ENCODE results near the gene UQCR10. TPM values are rescaled to one million over a fixed set of nuclear protein-coding genes. Genes with fewer than 3 reads are reported as not detected.

UQCR10 gene
- total and polyA plus RNA-seq, 2 experiments from 2014 or later = 78.0 to 535 TPM

- Histone ChIP-seq H2AFZ (no peak overlapping the region), H3K27me3 (ENCODE audit: insufficient read depth) (no peaks in the 10 kb centered on the region), H3K79me2 (replicated peaks; ENCODE audit: insufficient read depth) (no peaks in the 10 kb centered on the region), H3K4me2 (no peak overlapping the region), H3K36me3 (ENCODE audit: insufficient read depth) (no peaks in the 10 kb centered on the region), H3K27ac (ENCODE audit: low read depth) (no peak overlapping the region), H4K20me1 (replicated peaks; ENCODE audit: insufficient read depth) (no peaks in the 10 kb centered on the region), H3K4me3 (no peak overlapping the region), H3F3A (replicated peaks; ENCODE audit: low read depth) (no peaks in the 10 kb centered on the region), H3K9me2 (ENCODE audit: insufficient read depth) (no peaks in the 10 kb centered on the region), H3K4me1 (ENCODE audit: insufficient read depth) (no peaks in the 10 kb centered on the region)
- peaks cover 7% of the 10 kb centered on the region for H3K27me3 Mint-ChIP-seq (ENCODE audit: insufficient read depth, low read depth, poor library complexity)
- H3K36me3 Mint-ChIP-seq (ENCODE audit: low read depth) = peaks cover 6% of the 10 kb centered on the region; the same call in 1 of the 3 replicates
- peaks cover 5% of the 10 kb centered on the region; the same call in 1 of the 3 replicates for H3K4me1 Mint-ChIP-seq
- ATAC-seq = no peak
- TF ChIP-seq JUNB (IDR thresholded peaks at IDR 0.05; ENCODE audit: unreplicated experiment) = no peak
- TF ChIP-seq POLR2AphosphoS5 (IDR thresholded peaks at IDR 0.05; ENCODE audit: low read depth) = no peak
- no peak overlapping the region for H3K4me3 Mint-ChIP-seq
- DNase-seq (ENCODE audit: low spot score) = no peak
- no peak overlapping the region for H3K27ac Mint-ChIP-seq
- peaks cover 2% of the 10 kb centered on the region; the same call in 1 of the 3 replicates for H3K9me3 Mint-ChIP-seq
Measured at GRCh38 chr22:29742326-29742725, 24.8 kb upstream of the UQCR10 start.

DNA sequence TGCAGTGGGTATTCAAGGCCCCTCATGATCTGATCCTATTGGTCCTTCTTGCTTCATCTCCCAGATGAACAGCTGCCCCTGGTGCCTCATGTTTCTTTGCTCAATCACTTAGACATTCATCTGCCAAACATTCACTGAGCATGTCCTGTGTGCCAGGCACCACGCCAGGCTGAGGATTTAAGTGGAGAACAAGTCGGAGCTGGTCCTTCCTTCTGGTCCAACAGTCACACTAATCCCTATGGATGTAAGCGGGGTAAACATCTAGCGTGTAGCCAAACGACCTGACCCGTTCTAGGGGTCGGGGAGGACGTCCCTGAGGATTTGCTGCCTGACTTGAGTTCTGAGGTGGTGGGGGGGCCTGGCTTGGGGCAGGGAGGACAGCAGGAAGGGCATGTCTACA, 22.3 kb upstream of the UQCR10 start:
- Mint-ChIP-seq H3K4me3 (no peak overlapping the region), H3K36me3 (ENCODE audit: low read depth) (peaks cover 3% of the 10 kb centered on the region; the same call in 1 of the 3 replicates), H3K27me3 (ENCODE audit: insufficient read depth, low read depth, poor library complexity) (peaks cover 7% of the 10 kb centered on the region), H3K4me1 (peaks cover 5% of the 10 kb centered on the region; the same call in 1 of the 3 replicates), H3K9me3 (no peaks in the 10 kb centered on the region; the same call in 1 of the 3 replicates), H3K27ac (no peak overlapping the region; the same call in 1 of the 2 replicates)
- Histone ChIP-seq H3K27me3 (ENCODE audit: insufficient read depth) (no peaks in the 10 kb centered on the region), H3K36me3 (ENCODE audit: insufficient read depth) (no peaks in the 10 kb centered on the region), H2AFZ (no peak overlapping the region), H3F3A (replicated peaks; ENCODE audit: low read depth) (no peaks in the 10 kb centered on the region), H3K27ac (ENCODE audit: low read depth) (no peak overlapping the region), H3K4me3 (no peak overlapping the region), H3K4me1 (ENCODE audit: insufficient read depth) (no peaks in the 10 kb centered on the region), H4K20me1 (replicated peaks; ENCODE audit: insufficient read depth) (no peaks in the 10 kb centered on the region), H3K4me2 (no peak overlapping the region), H3K79me2 (replicated peaks; ENCODE audit: insufficient read depth) (no peaks in the 10 kb centered on the region), H3K9me2 (ENCODE audit: insufficient read depth) (no peaks in the 10 kb centered on the region)
- DNase-seq (ENCODE audit: low spot score) (no peak), ATAC-seq (no peak)
- TF ChIP-seq, protein P1, sequence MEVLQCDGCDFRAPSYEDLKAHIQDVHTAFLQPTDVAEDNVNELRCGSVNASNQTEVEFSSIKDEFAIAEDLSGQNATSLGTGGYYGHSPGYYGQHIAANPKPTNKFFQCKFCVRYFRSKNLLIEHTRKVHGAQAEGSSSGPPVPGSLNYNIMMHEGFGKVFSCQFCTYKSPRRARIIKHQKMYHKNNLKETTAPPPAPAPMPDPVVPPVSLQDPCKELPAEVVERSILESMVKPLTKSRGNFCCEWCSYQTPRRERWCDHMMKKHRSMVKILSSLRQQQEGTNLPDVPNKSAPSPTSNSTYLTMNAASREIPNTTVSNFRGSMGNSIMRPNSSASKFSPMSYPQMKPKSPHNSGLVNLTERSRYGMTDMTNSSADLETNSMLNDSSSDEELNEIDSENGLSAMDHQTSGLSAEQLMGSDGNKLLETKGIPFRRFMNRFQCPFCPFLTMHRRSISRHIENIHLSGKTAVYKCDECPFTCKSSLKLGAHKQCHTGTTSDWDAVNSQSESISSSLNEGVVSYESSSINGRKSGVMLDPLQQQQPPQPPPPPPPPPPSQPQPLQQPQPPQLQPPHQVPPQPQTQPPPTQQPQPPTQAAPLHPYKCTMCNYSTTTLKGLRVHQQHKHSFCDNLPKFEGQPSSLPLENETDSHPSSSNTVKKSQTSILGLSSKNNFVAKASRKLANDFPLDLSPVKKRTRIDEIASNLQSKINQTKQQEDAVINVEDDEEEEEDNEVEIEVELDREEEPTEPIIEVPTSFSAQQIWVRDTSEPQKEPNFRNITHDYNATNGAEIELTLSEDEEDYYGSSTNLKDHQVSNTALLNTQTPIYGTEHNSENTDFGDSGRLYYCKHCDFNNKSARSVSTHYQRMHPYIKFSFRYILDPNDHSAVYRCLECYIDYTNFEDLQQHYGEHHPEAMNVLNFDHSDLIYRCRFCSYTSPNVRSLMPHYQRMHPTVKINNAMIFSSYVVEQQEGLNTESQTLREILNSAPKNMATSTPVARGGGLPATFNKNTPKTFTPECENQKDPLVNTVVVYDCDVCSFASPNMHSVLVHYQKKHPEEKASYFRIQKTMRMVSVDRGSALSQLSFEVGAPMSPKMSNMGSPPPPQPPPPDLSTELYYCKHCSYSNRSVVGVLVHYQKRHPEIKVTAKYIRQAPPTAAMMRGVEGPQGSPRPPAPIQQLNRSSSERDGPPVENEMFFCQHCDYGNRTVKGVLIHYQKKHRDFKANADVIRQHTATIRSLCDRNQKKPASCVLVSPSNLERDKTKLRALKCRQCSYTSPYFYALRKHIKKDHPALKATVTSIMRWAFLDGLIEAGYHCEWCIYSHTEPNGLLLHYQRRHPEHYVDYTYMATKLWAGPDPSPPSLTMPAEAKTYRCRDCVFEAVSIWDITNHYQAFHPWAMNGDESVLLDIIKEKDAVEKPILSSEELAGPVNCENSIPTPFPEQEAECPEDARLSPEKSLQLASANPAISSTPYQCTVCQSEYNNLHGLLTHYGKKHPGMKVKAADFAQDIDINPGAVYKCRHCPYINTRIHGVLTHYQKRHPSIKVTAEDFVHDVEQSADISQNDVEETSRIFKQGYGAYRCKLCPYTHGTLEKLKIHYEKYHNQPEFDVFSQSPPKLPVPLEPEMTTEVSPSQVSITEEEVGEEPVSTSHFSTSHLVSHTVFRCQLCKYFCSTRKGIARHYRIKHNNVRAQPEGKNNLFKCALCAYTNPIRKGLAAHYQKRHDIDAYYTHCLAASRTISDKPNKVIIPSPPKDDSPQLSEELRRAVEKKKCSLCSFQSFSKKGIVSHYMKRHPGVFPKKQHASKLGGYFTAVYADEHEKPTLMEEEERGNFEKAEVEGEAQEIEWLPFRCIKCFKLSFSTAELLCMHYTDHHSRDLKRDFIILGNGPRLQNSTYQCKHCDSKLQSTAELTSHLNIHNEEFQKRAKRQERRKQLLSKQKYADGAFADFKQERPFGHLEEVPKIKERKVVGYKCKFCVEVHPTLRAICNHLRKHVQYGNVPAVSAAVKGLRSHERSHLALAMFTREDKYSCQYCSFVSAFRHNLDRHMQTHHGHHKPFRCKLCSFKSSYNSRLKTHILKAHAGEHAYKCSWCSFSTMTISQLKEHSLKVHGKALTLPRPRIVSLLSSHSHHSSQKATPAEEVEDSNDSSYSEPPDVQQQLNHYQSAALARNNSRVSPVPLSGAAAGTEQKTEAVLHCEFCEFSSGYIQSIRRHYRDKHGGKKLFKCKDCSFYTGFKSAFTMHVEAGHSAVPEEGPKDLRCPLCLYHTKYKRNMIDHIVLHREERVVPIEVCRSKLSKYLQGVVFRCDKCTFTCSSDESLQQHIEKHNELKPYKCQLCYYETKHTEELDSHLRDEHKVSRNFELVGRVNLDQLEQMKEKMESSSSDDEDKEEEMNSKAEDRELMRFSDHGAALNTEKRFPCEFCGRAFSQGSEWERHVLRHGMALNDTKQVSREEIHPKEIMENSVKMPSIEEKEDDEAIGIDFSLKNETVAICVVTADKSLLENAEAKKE (CRISPR knock-in tag; IDR thresholded peaks at IDR 0.05) = no peak
- TF ChIP-seq ZNF114 (CRISPR knock-in tag; IDR thresholded peaks at IDR 0.05) (no peak), ZNF331 (CRISPR knock-in tag; IDR thresholded peaks at IDR 0.05; ENCODE audit: low read depth) (no peak), ETS1 (IDR thresholded peaks at IDR 0.05) (no peak), EZH2 (IDR thresholded peaks at IDR 0.05; ENCODE audit: low read depth, unreplicated experiment) (no peak), CREB1 (CRISPR knock-in tag; IDR thresholded peaks at IDR 0.05; ENCODE audit: low read depth) (no peak), STAT1 (IDR thresholded peaks at IDR 0.05; ENCODE audit: unreplicated experiment) (no peak), JUNB (IDR thresholded peaks at IDR 0.05; ENCODE audit: unreplicated experiment) (no peak), REST (IDR thresholded peaks at IDR 0.05; ENCODE audit: unreplicated experiment) (no peak), EZH2phosphoT487 (IDR thresholded peaks at IDR 0.05; ENCODE audit: unreplicated experiment) (no peak), POLR2AphosphoS5 (IDR thresholded peaks at IDR 0.05; ENCODE audit: low read depth) (no peak), NANOG (IDR thresholded peaks at IDR 0.05; ENCODE audit: borderline replicate concordance) (no peak)
